ENCODE results near the gene CPSF3.

Gene CPSF3

DNA sequence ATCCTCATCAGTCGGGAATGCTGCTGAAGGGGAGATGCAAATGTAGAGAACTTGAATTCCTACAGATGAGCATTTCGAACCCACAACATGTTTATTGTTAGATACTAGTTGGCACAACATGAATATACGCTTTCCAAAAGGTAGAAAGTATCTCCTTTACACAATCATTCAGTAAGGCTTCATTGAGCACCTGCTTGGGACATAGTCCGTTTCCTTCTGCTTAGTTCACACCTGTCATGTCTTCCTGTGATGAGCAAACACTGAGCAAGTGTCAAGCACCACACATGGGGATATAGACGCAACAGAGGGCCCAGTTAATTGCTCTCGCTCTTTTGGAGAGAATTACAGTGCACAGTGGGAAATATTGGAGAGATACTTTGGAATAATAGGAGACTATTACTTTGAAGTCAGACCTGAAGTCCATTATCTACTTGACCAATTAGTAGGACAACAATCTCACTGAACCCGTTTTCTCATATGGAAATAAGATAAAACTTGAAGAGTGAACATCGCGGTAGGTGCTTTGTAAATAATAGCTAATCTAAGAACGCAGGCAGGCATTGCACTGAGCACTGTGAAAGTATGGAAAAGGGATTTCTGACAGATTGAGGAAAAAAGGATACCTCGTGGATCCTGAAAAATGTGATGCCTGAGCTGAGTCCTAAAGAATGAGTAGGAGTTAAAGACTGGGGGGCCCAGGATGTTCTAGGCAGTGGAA, 1.2 kb downstream of the CPSF3 start:
- Histone ChIP-seq H3K18ac (ENCODE audit: low read length) (no peak overlapping the region), H3K27ac (ENCODE audit: low read depth, low read length) (no peak overlapping the region), H3K36me3 (ENCODE audit: control insufficient read depth in 1 of 2, insufficient read depth in 2 of 2, low read length in 2 of 2) (peaks cover 3% of the 10 kb centered on the region in 2 experiments), H3K4me2 (ENCODE audit: low read length) (peak overlapping the region; percentile 92), H3K9ac (ENCODE audit: low read length) (peak overlapping the region; percentile 86), H3K14ac (ENCODE audit: low read length) (no peak overlapping the region), H2AK5ac (ENCODE audit: low read length) (no peak overlapping the region), H3K4me1 (ENCODE audit: control insufficient read depth in 1 of 2, insufficient read depth in 2 of 2, low read length in 2 of 2) (peaks cover 11 to 13% of the 10 kb centered on the region in 2 experiments), H3K79me1 (ENCODE audit: low read length) (peaks cover 12% of the 10 kb centered on the region), H2AFZ (ENCODE audit: insufficient read depth, low read length, poor library complexity) (no peak overlapping the region), H3K4ac (ENCODE audit: low read depth, low read length) (peak overlapping the region; percentile 56), H2BK5ac (ENCODE audit: low read depth, low read length, poor library complexity) (no peak overlapping the region), H3K23ac (ENCODE audit: low read length) (peak overlapping the region; percentile 34), H2BK120ac (ENCODE audit: insufficient read depth, low read length, poor library complexity) (no peak overlapping the region), H3K9me3 (ENCODE audit: insufficient read depth, low read depth, low read length) (no peaks in the 10 kb centered on the region), H3K79me2 (ENCODE audit: control insufficient read depth, insufficient read depth, low read length, poor library complexity) (peaks cover 17% of the 10 kb centered on the region), H4K12ac (ENCODE audit: low read depth, low read length) (no peak overlapping the region), H4K8ac (ENCODE audit: low read depth, low read length) (no peak overlapping the region), H3K4me3 (ENCODE audit: low read depth, low read length) (peak overlapping the region; percentile 88), H2BK12ac (ENCODE audit: low read length) (no peak overlapping the region), H4K91ac (ENCODE audit: low read depth, low read length) (no peak overlapping the region), H3K27me3 (ENCODE audit: insufficient read depth, low read length) (no peaks in the 10 kb centered on the region)
- DNase-seq = peak in 1 of 2 donors; percentile 15
- WGBS (ENCODE audit: extremely low coverage, insufficient coverage, insufficient read length) = no CpG with 5 or more reads among the region's 11 CpGs

DNA sequence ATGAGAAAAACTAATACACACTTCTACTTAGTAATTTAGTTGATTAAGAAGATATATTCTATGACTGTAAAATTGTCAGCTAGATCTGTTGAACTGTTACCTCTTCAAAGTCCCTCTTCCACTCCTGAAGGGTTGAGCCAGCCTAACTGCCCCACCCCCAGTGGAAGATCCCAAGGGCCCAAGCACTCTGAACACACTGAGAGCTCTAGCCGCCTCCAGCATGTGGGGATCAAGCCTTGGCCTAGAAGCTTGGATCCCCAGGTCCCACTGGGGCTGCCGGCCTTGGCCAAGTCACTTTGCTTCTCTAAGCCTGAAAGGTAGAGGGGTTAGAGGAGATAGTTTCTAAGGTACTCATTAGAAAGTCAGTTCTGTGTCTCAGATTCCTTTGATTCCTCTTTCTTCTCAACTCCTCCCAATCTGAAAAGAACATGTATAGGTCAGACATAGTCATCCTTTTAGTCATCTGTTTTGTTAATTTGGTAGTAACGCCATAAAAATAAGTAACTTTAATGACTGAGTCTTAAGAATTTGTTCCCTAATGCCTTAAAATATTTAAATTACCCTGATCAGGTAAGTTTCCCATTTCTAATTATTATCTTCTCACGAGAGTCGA, 5.6 kb downstream of the CPSF3 start:
- Histone ChIP-seq H3K18ac (ENCODE audit: low read length) (no peak overlapping the region), H2BK5ac (ENCODE audit: low read depth, low read length, poor library complexity) (no peak overlapping the region), H2BK120ac (ENCODE audit: insufficient read depth, low read length, poor library complexity) (no peak overlapping the region), H2BK12ac (ENCODE audit: low read length) (no peak overlapping the region), H3K36me3 (ENCODE audit: control insufficient read depth in 1 of 2, insufficient read depth in 2 of 2, low read length in 2 of 2) (peaks cover 16 to 18% of the 10 kb centered on the region in 2 experiments), H3K4me1 (ENCODE audit: control insufficient read depth in 1 of 2, insufficient read depth in 2 of 2, low read length in 2 of 2) (peaks cover 5% of the 10 kb centered on the region in 2 experiments), H3K4me3 (ENCODE audit: low read depth, low read length) (no peak overlapping the region), H3K79me2 (ENCODE audit: control insufficient read depth, insufficient read depth, low read length, poor library complexity) (no peaks in the 10 kb centered on the region), H4K8ac (ENCODE audit: low read depth, low read length) (no peak overlapping the region), H3K4ac (ENCODE audit: low read depth, low read length) (no peak overlapping the region), H3K27me3 (ENCODE audit: insufficient read depth, low read length) (no peaks in the 10 kb centered on the region), H3K23ac (ENCODE audit: low read length) (no peak overlapping the region), H2AK5ac (ENCODE audit: low read length) (no peak overlapping the region), H3K4me2 (ENCODE audit: low read length) (no peak overlapping the region), H4K12ac (ENCODE audit: low read depth, low read length) (no peak overlapping the region), H3K27ac (ENCODE audit: low read depth, low read length) (no peak overlapping the region), H3K14ac (ENCODE audit: low read length) (no peak overlapping the region), H3K79me1 (ENCODE audit: low read length) (no peaks in the 10 kb centered on the region), H3K9ac (ENCODE audit: low read length) (no peak overlapping the region), H4K91ac (ENCODE audit: low read depth, low read length) (no peak overlapping the region), H2AFZ (ENCODE audit: insufficient read depth, low read length, poor library complexity) (no peak overlapping the region), H3K9me3 (ENCODE audit: insufficient read depth, low read depth, low read length) (no peaks in the 10 kb centered on the region)
- WGBS (ENCODE audit: extremely low coverage, insufficient coverage, insufficient read length) = no CpG with 5 or more reads among the region's 5 CpGs
- DNase-seq = no peak

DNA sequence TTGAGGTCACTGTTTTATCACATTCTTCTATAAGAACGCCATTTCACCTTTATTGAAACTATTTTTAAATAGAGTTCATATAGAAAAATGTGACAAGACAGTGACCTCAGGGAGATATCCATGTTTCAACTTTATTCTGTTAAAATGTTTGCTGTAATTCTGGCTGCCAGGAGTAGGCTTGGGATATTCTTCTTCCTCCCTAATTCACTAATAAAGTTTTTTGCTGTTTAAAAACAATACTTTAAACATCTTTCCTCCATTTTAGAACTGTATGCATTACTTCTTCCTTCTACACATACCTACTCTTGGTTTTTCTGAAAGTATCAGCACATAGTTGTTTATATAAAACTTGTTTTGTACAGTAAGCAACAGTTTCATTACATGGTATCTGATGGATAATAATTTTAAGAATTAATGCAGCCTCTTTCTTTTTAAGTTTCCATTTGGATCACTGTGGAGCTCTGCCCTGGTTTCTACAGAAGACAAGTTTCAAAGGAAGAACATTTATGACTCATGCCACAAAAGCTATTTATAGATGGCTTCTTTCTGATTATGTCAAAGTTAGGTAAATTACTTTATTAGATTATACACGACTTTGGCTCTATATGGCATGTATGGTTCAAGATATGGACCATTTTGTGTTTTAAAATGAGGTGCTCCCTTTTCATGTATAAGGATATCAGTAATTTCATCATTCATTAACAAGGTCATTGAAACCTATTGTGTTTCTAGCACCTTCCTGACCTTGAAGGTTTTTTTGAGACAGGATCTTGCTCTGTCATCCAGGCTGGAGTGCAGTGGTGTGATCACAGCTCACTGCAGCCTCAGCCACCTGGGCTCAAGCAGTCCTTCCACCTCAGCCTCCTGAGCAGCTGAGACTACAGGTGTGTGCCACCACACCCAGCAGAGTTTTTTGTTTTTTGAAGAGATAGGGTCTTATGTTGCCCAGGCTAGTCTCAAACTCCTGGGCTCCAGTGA, 7.2 kb downstream of the CPSF3 start:
- H3K27ac ChIP-seq (ENCODE audit: low read depth, low read length) = no peak overlapping the region
- no peak overlapping the region for H3K4me2 ChIP-seq (ENCODE audit: low read length)
- no peak overlapping the region for H3K18ac ChIP-seq (ENCODE audit: low read length)
- H3K4me3 ChIP-seq (ENCODE audit: low read depth, low read length) = no peak overlapping the region
- H3K4me1 ChIP-seq (ENCODE audit: control insufficient read depth in 1 of 2, insufficient read depth in 2 of 2, low read length in 2 of 2) = no peaks in the 10 kb centered on the region
- no peak for DNase-seq
- H2BK5ac ChIP-seq (ENCODE audit: low read depth, low read length, poor library complexity) = no peak overlapping the region
- H4K91ac ChIP-seq (ENCODE audit: low read depth, low read length) = no peak overlapping the region
- no peaks in the 10 kb centered on the region for H3K27me3 ChIP-seq (ENCODE audit: insufficient read depth, low read length)
- H3K14ac ChIP-seq (ENCODE audit: low read length) = no peak overlapping the region
- no peak overlapping the region for H4K12ac ChIP-seq (ENCODE audit: low read depth, low read length)
- H3K9ac ChIP-seq (ENCODE audit: low read length) = no peak overlapping the region
- no peak overlapping the region for H2AFZ ChIP-seq (ENCODE audit: insufficient read depth, low read length, poor library complexity)
- H3K79me1 ChIP-seq (ENCODE audit: low read length) = no peaks in the 10 kb centered on the region
- H3K4ac ChIP-seq (ENCODE audit: low read depth, low read length) = no peak overlapping the region
- H2AK5ac ChIP-seq (ENCODE audit: low read length) = no peak overlapping the region
- no peak overlapping the region for H2BK120ac ChIP-seq (ENCODE audit: insufficient read depth, low read length, poor library complexity)
- peaks cover 18 to 23% of the 10 kb centered on the region in 2 experiments for H3K36me3 ChIP-seq (ENCODE audit: control insufficient read depth in 1 of 2, insufficient read depth in 2 of 2, low read length in 2 of 2)
- WGBS (ENCODE audit: extremely low coverage, insufficient coverage, insufficient read length) = no CpG with 5 or more reads among the region's 2 CpGs
- no peaks in the 10 kb centered on the region for H3K79me2 ChIP-seq (ENCODE audit: control insufficient read depth, insufficient read depth, low read length, poor library complexity)
- H4K8ac ChIP-seq (ENCODE audit: low read depth, low read length) = no peak overlapping the region
- H2BK12ac ChIP-seq (ENCODE audit: low read length) = no peak overlapping the region
- H3K9me3 ChIP-seq (ENCODE audit: insufficient read depth, low read depth, low read length) = no peaks in the 10 kb centered on the region
- no peak overlapping the region for H3K23ac ChIP-seq (ENCODE audit: low read length)

DNA sequence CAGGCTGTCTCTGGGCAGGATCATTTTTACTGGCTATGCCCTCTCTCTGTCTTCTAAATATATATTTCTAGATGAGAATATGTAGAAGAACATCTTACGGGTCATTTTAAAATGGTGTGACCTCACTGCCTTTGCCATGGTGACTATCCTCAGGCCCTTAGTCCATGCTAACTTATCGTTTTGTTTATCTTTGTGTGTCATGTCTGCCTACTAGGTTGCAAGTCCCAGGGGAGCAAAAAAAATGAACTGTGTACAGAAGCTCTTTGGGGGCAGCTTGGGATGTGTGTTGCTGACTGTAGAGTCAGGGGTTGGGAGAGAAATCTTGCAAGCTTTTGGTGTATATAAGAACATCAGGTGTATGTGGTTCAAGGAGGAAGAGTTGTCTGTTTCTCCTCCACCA, 11.0 kb downstream of the CPSF3 start:
- no peaks in the 10 kb centered on the region for H3K27me3 ChIP-seq (ENCODE audit: insufficient read depth, low read length)
- H2BK12ac ChIP-seq (ENCODE audit: low read length) = no peak overlapping the region
- H3K4me2 ChIP-seq (ENCODE audit: low read length) = no peak overlapping the region
- no peak overlapping the region for H3K4me3 ChIP-seq (ENCODE audit: low read depth, low read length)
- no peak overlapping the region for H2BK120ac ChIP-seq (ENCODE audit: insufficient read depth, low read length, poor library complexity)
- H4K8ac ChIP-seq (ENCODE audit: low read depth, low read length) = no peak overlapping the region
- no peaks in the 10 kb centered on the region for H3K79me1 ChIP-seq (ENCODE audit: low read length)
- no peak overlapping the region for H2AK5ac ChIP-seq (ENCODE audit: low read length)
- DNase-seq = no peak
- H2AFZ ChIP-seq (ENCODE audit: insufficient read depth, low read length, poor library complexity) = no peak overlapping the region
- peaks cover 28% of the 10 kb centered on the region in 2 experiments for H3K36me3 ChIP-seq (ENCODE audit: control insufficient read depth in 1 of 2, insufficient read depth in 2 of 2, low read length in 2 of 2)
- H4K12ac ChIP-seq (ENCODE audit: low read depth, low read length) = no peak overlapping the region
- no peaks in the 10 kb centered on the region for H3K9me3 ChIP-seq (ENCODE audit: insufficient read depth, low read depth, low read length)
- no peak overlapping the region for H3K23ac ChIP-seq (ENCODE audit: low read length)
- H3K4ac ChIP-seq (ENCODE audit: low read depth, low read length) = no peak overlapping the region
- H4K91ac ChIP-seq (ENCODE audit: low read depth, low read length) = no peak overlapping the region
- WGBS (ENCODE audit: extremely low coverage, insufficient coverage, insufficient read length) = no CpG with 5 or more reads among the region's 2 CpGs
- no peak overlapping the region for H3K27ac ChIP-seq (ENCODE audit: low read depth, low read length)
- no peak overlapping the region for H2BK5ac ChIP-seq (ENCODE audit: low read depth, low read length, poor library complexity)
- H3K18ac ChIP-seq (ENCODE audit: low read length) = no peak overlapping the region
- no peaks in the 10 kb centered on the region for H3K79me2 ChIP-seq (ENCODE audit: control insufficient read depth, insufficient read depth, low read length, poor library complexity)
- no peak overlapping the region for H3K9ac ChIP-seq (ENCODE audit: low read length)
- H3K4me1 ChIP-seq (ENCODE audit: control insufficient read depth in 1 of 2, insufficient read depth in 2 of 2, low read length in 2 of 2) = no peaks in the 10 kb centered on the region
- H3K14ac ChIP-seq (ENCODE audit: low read length) = no peak overlapping the region

Data from trophoblast cell (in vitro differentiated cells and primary cell).